Colon (tissue), 2 donors: ENCODE measurements around the gene OGFOD3.
"Not testable (repeated sequence)": the region's sequence is repeated elsewhere in the genome, so short reads cannot be mapped to it uniquely, and the experiment has no call there.

Experiments used
- FAIRE-seq: peaks from 2 replicates; lab custom pipeline; 2012; peaks lifted over from hg19 to GRCh38; lab: Jason Lieb, UNC
- donor health status: control.
- donor health status: control.

Gene OGFOD3, protein sequence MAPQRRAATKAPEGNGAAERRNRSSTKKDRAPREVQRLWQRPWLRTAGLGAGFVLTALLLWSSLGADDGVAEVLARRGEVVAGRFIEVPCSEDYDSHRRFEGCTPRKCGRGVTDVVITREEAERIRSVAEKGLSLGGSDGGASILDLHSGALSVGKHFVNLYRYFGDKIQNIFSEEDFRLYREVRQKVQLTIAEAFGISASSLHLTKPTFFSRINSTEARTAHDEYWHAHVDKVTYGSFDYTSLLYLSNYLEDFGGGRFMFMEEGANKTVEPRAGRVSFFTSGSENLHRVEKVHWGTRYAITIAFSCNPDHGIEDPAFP

DNA sequence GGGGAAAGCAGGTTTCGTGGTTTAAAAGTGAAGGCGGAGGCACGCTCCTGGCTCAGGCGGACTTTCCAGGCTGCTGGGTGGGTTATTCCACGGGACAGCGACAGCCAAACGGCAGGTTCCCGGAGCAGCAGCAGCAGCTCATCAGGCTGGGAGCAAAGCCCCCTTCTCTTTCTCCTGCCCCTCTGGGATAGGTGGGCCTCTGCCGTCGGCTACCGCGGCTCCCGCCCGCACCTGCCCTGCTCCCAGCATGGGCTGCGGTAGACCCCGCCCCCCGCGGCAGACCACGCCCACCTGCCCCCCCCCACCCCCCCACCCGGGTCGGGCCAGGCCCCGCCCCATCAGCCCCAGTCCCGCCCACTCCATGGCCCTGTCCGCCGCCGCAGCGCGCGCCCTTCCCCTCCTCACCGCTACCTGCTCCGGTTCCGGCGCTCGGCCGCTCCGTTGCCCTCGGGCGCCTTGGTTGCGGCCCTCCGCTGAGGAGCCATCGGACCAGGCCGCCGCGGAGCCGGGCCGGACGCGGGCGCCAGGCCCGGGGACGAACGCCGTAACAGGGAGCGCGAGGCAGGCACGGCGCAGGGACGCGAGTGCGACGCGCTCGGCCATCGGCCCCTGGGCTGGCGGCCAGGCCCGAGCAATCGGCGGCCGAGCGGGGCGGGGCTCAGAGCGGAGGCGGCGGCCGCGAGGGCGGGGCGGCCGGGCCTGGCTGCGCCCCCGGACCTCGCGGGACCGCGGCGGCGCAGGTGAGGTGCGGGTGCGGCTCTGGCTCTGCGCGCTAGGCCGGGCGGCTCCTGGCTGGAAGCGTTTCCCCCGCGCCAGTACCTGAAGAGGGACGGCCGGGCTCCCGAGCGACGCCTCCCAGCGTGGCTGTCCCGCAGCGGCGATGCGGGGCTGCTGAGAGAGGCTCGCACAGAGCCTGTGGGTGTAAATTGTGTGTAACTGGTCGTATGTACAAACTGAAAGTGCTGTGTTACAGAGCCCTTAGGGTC is at the start of gene OGFOD3, which contains the start of gene HEXD:
Gene OGFOD3, minus strand, starts transcription at position 586 of the 986 bp plus-strand sequence. Its CDS starts 101 bp downstream, at position 485.
Gene HEXD, plus strand, starts transcription at position 347 of the 986 bp plus-strand sequence. CDS start 1,453 bp downstream, outside the sequence.
- no peak for FAIRE-seq

DNA sequence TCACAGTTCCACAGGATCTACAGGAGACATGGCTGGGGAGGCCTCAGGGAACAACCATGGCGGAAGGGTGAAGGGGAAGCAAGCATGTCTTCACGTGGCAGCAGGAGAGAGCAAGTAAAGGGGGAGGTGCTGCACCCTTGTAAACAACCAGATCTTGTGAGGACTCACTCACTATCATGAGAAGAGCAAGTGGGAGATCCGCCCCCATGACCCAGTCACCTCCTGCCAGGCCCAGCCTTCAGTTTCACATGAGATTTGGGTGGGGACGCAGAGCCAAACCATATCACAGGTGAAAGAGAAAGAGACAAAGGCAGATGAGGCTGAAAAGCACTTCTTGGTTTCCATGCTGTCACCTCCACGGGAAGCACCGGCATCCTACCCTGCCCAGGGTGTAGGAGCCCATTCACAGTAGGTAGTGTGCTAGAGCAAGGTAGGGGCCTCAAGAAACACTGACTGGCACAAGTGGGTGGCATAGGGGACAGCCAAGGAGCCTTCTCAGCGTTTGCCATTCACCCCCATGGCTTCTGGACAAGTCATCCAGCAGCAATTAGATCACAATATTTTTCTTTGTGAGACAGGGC is 46.7 kb upstream of the OGFOD3 start:
- FAIRE-seq, result no peak

DNA sequence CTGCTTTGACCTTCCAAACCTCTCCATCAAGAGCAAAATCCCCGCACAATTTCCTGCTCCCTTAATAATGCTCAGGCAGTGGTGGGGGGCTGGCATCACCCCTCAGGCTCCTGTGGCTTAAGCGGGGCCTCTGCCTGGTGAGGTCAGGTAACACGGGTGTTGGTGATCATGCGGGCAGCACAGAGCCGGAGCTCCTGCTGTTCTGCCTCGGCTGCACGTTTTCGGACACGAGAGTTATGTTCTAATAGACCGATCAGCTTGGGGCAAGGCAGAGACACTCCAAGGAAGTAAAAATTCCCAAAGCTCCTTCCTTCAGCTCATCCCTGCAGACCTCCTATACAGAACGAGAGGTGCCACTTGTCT is 46.2 kb upstream of the OGFOD3 start:
- no peak for FAIRE-seq

DNA sequence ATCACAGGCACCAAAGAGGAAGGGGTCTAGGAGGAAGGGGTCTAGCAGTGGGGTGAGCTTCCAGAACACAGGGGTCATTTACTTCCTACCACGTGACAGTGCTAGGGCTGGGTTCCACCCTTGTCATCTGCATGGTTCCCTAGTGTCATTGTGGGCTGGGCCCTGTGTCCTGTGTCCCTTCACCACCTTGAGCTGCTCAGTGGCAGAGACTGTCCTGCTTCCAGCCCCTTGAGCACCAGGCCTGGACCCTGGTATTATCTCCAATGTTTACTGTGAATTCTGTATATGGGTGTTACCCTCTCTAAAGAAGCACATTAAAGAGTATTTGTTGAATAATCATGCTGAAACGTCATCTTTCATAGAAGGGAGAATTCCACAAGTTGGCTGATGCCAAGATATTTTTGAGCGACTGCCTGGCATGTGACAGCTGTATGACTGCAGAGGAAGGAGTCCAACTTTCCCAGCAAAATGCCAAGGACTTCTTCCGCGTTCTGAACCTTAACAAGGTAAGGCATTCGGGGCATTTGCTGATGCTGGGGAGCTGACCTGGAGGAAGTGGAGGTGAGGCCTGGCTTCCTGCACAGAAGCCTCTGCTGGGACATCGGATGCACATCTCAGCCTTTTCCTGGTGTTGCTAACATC is 45.7 kb upstream of the OGFOD3 start:
- no peak for FAIRE-seq

DNA sequence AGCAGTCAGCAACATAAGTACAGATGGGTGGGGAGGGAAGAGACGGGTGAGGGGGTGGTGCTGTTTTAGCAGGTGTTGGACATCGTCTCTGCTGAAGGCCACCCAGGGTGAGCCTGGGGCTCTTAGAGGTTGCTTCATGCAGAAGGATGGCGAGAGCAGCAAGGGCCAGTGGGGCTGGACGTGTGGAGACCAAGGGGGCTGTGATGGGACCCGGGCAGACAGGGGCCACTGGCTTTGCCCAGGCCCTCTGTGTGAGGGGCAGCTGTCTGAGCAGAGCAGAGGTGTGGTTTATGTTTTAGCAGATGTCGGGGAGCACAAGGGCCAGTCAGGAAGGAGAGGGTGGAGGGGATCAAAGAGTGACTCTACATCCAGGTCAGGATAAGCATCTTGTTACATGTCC is 45.0 kb upstream of the OGFOD3 start:
- no peak for FAIRE-seq

DNA sequence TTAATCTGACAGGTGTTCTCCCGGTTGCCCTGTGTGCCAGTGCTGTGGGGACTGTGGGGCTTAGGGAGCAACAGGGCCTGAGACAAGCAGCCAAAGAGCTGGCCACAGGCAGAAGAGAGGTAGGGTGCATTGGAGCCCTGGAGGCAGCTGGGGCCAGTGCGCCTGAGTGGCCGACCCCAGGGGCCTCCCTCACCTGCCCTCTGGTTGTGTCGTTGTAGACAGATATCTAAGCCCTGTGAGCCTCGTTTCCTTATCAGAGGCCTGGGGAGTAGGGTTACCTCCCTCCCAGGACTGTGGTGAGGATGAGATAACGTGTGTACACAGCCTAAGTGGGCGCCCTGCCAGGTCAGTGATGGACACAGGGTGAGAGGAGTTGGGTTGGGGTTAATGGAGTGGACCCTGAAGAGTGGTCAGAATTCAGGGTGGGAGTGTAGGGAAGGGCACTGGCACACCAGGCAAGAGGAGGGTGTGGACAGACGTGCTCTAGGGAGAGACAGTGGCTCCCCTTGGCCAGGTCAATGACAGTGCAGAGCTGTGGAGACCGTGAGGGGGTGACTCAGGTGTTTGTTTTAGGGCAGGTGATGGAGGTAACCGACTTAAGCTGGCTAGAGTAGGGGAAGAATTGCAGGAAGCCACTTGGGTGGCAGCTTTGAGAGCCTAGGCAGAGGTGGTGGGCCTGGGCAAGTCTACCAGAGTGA is 43.6 kb upstream of the OGFOD3 start:
- FAIRE-seq, result no peak

DNA sequence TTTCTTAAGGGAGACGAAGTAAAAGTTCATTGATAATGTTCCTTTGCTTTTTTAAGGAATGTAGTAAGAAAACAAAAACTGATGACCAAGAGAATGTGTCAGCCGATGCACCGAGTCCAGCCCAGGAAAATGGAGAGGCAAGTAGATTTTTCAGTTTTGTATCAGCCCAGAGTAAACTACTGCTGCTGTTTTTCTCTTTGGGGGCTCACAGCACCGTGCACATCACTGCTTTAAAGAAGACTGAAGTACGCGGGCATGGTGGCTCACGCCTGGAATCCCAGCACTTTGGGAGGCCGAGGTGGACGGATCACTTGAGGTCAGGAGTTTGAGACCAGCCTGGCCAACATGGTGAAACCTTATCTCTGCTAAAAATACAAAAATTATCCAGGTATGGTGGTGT is 41.5 kb upstream of the OGFOD3 start:
- not testable (repeated sequence) for FAIRE-seq

DNA sequence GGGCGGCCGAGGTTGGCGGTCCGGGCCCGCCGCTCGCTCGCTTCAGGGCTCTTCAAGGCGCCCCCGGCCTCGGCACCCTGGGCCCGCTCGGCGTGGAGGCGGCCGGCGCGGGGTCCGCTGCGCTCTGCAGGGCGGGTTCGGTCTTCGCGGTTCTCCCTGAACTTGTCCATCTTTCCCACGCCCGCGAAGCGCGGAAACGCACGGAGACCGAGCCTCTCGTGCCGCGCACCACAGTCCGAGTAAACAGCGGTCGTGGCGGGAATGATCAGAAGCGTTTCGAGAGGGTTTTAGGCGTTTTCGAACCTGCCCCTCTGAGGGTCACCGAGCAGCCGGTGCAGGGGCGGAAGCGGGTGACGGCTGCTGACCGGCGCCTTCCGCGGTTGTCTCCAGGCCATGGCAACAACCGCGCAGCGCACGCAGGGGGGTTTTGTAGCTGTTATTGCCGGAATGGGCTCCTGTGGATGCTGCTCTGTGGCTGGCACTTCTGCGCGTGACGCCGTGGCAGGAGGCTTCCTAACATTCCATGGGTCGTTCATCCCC is 40.6 kb upstream of the OGFOD3 start:
- FAIRE-seq, result no peak

DNA sequence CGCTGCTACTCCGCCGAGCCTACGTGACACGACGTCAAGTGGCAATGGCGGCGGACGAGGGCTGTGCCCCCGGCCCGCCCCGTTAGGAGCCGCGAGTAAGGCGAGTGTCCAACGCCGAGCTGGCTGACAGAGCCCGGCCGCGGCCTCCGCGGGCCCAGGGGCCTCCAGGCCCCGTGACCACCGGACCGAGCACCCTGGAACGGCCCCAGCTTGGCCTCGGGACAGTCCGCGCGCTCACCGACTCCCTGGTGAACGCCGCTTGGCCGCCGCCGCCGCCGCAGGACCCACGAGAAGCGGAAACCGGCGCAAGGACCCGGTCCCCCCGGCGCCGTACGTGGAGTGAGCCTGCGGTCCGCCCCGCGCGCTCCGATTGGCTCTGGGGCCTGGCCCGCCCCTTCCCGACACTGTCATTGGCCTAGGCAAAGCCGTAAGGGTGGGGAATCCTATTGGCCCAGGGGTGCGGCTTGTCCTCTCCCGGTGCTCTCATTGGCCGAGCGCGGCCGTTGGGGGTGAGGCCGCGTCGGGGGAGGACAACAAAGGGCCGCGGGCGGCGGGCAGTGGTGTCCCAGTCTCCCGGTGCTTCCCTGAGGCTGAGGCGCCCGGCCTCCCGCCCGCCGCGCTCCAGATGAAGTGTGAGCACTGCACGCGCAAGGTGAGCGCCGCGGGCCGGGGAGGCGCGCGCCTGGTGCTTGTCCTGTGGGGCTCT is 39.9 kb upstream of the OGFOD3 start, which contains the start of gene NARF:
Gene NARF, plus strand, starts transcription at position 563 of the 706 bp plus-strand sequence. Its CDS starts 63 bp downstream, at position 626.
- no peak for FAIRE-seq

DNA sequence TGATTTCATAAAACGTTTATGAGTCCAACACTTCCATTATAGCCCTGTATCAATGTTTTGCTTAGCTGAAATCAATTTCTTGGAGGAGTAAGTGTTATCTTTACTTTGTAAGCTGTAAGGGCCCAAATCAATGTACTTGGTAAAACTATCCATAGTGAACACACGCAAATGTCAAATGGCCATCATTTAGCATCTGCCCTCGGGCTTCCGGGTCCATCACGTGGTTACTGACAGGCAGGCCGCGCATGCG is 39.5 kb upstream of the OGFOD3 start:
- no peak for FAIRE-seq

DNA sequence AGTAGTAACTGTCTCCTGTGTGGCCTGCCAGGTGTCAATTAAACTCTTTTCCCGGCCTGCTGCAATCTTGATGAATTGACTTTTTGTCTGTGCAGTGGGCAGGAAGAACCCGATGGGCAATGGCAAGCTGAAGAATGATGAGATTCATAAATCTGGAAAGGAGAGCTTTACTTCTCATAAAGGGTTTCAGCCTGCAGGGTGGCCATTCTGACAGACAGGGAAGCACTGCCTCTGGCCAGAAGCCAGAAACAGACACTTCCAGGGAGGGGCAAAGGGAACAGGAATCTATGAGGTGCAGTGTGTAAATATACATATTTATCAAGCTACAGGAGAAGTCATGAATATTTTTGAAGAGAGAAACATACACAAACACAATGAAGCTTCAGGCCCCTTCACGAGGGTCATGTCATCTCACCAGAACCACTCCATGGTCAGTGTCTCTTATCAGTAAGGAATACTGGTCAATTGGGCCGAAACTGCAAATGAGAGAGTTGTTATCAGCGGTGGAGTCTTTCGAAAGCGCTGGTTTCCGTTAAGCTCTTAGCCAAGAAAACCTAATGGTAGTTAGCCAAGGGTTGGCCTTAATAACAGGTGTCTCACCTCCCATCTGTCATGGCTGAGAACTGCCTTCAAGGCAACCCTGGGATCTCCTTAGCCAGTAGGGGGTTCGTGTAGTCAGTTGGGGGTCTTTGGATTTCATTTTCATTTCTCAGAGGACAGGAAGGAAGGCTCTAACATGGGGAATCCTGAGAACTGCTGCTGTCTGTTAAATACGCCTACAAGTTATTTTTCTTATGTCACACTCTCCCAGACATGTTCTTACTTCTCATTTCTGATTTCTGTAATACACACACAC is 38.9 kb upstream of the OGFOD3 start:
- FAIRE-seq, result no peak

DNA sequence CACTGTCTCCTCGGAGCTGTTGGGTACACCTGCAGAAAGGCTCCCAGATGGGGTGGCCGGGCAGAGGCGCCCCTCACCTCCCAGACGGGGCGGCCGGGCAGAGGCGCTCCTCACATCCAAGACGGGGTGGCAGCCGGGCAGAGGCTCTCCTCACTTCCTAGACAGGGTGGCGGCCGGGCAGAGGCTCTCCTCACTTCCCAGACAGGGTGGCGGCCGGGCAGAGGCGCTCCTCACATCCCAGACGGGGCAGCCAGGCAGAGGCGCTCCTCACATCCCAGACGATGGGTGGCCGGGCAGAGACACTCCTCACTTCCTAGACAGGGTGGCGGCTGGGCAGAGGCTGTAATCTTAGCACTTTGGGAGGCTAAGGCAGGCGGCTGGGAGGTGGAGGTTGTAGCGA is 35.3 kb upstream of the OGFOD3 start:
- not testable (repeated sequence) for FAIRE-seq

DNA sequence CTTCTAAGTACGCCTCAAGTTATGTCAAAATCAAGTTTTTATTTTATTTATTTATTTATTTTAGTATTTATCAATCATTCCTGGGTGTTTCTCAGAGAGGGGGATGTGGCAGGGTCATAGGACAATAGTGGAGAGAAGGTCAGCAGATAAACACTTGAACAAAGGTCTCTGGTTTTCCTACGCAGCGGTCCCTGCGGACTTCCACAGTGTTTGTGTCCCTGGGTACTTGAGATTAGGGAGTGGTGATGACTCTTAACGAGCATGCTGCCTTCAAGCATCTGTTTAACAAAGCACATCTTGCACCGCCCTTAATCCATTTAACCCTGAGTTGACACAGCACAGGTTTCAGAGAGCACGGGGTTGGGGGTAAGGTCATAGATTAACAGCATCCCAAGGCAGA is 34.8 kb upstream of the OGFOD3 start:
- FAIRE-seq, result not testable (repeated sequence)

DNA sequence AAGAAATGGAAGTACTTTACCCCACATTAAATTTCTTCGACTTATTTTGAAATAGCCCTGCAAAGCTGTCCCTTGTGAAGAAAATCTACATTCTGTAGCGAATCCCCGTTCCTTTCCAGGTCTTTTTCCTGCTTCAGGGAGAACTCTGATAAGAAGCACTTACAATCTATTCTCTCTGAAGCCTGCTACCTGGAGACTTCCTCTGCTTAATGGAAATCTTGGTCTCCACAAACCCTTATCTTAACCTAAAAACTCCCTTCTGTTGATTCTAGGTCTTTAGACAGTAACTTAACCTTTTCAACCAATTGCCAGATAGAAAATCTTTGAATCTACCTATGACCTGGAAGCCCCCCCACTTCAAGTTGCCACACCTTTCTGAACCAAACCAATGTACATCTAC is 33.8 kb upstream of the OGFOD3 start:
- no peak for FAIRE-seq

DNA sequence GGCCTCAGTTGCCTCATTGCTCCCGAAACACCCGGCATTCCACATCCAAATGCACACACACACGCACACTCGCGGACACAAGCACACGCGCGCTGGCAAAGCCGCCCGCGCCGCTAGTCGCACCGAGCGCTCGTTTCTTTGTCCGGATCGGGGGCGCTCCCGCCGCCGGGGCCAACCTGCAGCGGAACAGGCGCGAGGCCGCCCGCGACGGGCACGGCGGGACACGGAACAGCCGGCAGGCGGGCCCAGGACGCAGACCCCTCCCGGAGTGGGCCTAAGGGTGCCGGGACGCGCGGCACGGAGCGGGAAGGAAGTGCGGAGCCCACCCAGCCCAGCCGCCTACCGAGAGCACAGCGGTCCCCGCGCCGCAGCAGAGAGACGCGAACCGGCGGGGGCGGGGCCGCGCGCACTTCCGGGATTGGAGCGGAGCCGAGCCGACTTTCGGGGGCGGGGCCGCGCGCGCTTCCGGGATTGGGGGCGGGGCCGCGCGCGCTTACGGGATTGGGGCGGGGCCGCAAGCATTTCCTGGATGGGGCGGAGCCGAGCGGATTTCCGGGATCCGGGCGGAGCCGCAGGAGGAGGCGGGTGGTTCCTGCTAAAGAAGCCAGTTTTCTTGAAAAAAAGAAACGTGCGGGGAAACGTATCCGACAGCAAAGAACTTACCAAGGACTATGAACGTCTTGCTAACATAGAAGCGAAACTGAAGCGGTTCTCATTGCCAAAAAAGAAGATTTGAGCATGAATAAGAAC is 32.1 kb upstream of the OGFOD3 start, which contains the start of gene CYBC1:
Gene CYBC1, minus strand, starts transcription at position 396 of the 750 bp plus-strand sequence. CDS start 1,498 bp downstream, outside the sequence.
- no peak for FAIRE-seq

DNA sequence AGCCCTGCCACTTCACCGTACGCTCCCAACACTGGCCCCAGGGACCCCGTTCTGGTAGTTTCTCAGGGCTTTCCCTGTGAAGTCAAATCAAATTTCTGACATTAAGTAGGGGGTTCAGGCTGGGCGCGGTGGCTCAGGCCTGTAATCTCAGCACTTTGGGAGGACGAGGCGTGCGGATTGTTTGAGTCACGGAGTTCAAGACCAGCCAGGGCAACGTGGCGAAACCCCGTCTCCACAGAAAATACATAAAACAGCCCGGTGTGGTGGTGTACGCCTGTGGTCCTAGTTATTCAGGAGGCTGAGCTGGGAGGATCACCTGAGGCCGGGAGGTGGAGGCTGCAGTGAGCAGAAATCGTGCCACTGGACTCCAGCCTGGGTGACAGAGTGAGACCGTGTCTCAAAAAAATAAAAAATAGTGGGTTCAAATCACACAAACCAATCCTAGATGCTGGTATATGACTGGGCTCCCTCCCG is 31.5 kb upstream of the OGFOD3 start:
- FAIRE-seq, result no peak

DNA sequence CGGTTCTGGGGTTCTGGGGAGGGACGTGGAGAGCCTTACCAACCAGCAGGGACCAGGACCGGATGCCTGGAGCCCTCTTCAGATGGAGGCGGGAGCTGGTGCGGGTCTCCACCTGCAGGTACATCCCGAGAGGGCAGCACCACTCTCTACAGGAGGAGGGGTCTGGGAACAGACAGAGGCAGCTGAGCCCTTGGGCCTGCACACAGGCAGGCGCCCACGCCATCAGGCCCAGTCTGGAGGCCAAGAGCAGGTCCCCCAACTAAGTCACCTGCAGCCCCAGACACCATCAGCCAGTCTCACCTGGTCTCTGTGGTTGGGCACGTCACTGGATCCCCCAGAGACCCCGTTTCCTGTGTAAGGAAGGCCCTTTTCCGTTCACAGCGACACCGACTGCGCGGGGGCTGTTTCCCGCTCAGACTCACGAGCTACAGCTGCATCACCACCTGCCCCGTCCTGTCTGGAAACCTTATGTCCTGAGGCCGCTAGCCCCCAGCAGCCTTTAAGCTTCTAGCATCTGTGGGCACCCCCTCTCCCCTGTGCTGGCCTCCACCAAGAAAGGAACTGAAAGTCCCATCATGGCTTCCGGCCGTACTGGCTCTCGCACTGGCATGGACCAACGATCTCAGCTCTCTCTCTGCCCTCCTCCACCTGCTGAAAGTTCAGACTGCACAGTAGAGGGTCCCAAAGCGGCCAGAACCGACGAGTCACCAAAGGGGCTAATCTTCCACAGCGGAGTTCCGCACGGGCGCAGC is 30.9 kb upstream of the OGFOD3 start:
- FAIRE-seq, result no peak

DNA sequence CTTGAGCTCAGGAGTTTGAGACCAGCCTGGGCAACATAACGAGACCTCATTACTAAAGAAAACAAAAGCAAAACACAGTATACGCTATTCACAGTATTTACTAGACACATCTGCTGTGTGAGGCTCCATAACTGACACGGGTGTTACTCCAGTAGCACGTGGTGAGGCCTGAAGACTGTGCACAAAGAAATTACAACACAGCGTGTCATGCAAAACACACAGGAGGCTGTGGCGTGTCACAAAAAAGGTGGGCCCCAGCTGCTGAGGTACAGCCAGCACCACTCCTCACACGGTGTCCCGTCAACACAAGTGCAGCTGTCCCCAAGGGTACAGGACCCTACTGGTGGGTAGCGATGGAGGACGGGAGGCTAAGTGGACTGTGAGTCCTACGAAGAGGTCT is 29.5 kb upstream of the OGFOD3 start:
- FAIRE-seq, result no peak
